SK-N-MC (cell line): ENCODE measurements around the gene CCNJL.

ENCODE experiments used
- DNase-seq: peaks from one replicate; pipeline ENCODE4 v3.0.0-alpha.2; 2011; ENCODE audit warnings: low read depth, low spot score
- H3K27ac ChIP-seq: fragments of 200-600 bp; sonication (generic); 2 replicates; pipeline ENCODE4 v1.5.1; 2016; ENCODE audit warnings: mixed run types
- H3K36me3 ChIP-seq: fragments of 200-600 bp; sonication (generic); 2 replicates; pipeline ENCODE4 v1.6.1; 2017; ENCODE audit warnings: antibody characterized with exemption, low read length, mixed read lengths; ENCODE audit not compliant: insufficient read depth
- H3K4me3 ChIP-seq: fragments of 200-600 bp; sonication (generic); 2 replicates; pipeline ENCODE4 v1.5.1; 2016
- H3K9ac ChIP-seq: fragments of 200-600 bp; sonication (generic); 2 replicates; pipeline ENCODE4 v1.8.0; 2017; ENCODE audit warnings: mixed run types, mixed read lengths; ENCODE audit not compliant: insufficient read length
- H3K9me3 ChIP-seq: fragments of 200-600 bp; sonication (generic); 2 replicates; pipeline ENCODE4 v1.6.1; 2017; ENCODE audit warnings: low read depth, mild to moderate bottlenecking, antibody characterized with exemption, low read length, moderate library complexity, mixed read lengths
- EZH2 ChIP-seq: fragments of 200-600 bp; sonication (generic); IDR thresholded peaks from one replicate; pipeline ENCODE4 v1.6.1; 2017; ENCODE audit warnings: antibody characterized with exemption
- FOXP2 ChIP-seq: optimal IDR thresholded peaks from 2 replicates; pipeline ENCODE3; 2011; ENCODE audit warnings: mild to moderate bottlenecking, moderate library complexity; ENCODE audit not compliant: insufficient read depth; ENCODE audit errors: extremely low read length, control extremely low read depth
- POLR2AphosphoS5 ChIP-seq: IDR thresholded peaks from 2 replicates; pipeline ENCODE4 v1.6.1; 2012; ENCODE audit warnings: mild to moderate bottlenecking, low read depth, low read length, borderline replicate concordance

The CCNJL gene

GRCh38 chr5:160298189-160298588, 14.2 kb downstream of the CCNJL start:
- Histone ChIP-seq H3K27ac (no peak overlapping the region), H3K9ac (no peak overlapping the region), H3K36me3 (no peaks in the 10 kb centered on the region), H3K9me3 (no peaks in the 10 kb centered on the region), H3K4me3 (no peak overlapping the region)
- TF ChIP-seq EZH2 (no peak), FOXP2 (no peak), POLR2AphosphoS5 (no peak)
- no peak for DNase-seq

- TF ChIP-seq POLR2AphosphoS5 (no peak), FOXP2 (no peak), EZH2 (no peak)
- no peak for DNase-seq
- no peak overlapping the region for H3K27ac ChIP-seq
Observed at GRCh38 chr5:160297776-160298175, 14.6 kb downstream of the CCNJL start.

GRCh38 chr5:160297004-160297403, 15.4 kb downstream of the CCNJL start:
- no peak for DNase-seq
- H3K36me3 ChIP-seq: no peaks in the 10 kb centered on the region
- no peak overlapping the region for H3K4me3 ChIP-seq
- H3K9me3 ChIP-seq: no peaks in the 10 kb centered on the region
- H3K9ac ChIP-seq: no peak overlapping the region
- H3K27ac ChIP-seq: no peak overlapping the region
- TF ChIP-seq EZH2: no peak
- TF ChIP-seq POLR2AphosphoS5: no peak
- TF ChIP-seq FOXP2: no peak

More at GRCh38 chr5:160297776-160298175, 14.6 kb downstream of the CCNJL start:
- Histone ChIP-seq H3K9me3 (no peaks in the 10 kb centered on the region), H3K36me3 (no peaks in the 10 kb centered on the region), H3K9ac (no peak overlapping the region), H3K4me3 (no peak overlapping the region)

- DNase-seq: no peak
- no peak for TF ChIP-seq FOXP2
- TF ChIP-seq EZH2: no peak
- no peak for TF ChIP-seq POLR2AphosphoS5
- no peaks in the 10 kb centered on the region for H3K9me3 ChIP-seq
- no peak overlapping the region for H3K27ac ChIP-seq
- no peaks in the 10 kb centered on the region for H3K36me3 ChIP-seq
- H3K9ac ChIP-seq: no peak overlapping the region
- no peak overlapping the region for H3K4me3 ChIP-seq
Observed at GRCh38 chr5:160296496-160296895, 15.9 kb downstream of the CCNJL start.

GRCh38 chr5:160293901-160294561, 18.3 kb downstream of the CCNJL start:
- no peak overlapping the region for H3K27ac ChIP-seq
- no peaks in the 10 kb centered on the region for H3K36me3 ChIP-seq
- TF ChIP-seq EZH2: no peak
- TF ChIP-seq FOXP2: no peak
- TF ChIP-seq POLR2AphosphoS5: no peak
- no peak overlapping the region for H3K9ac ChIP-seq
- no peak overlapping the region for H3K4me3 ChIP-seq
- no peak for DNase-seq
- no peaks in the 10 kb centered on the region for H3K9me3 ChIP-seq

GRCh38 chr5:160293386-160293785, 19.0 kb downstream of the CCNJL start:
- Histone ChIP-seq H3K9me3 (no peaks in the 10 kb centered on the region), H3K36me3 (no peaks in the 10 kb centered on the region), H3K27ac (no peak overlapping the region), H3K9ac (no peak overlapping the region), H3K4me3 (no peak overlapping the region)
- DNase-seq: no peak
- TF ChIP-seq POLR2AphosphoS5 (no peak), EZH2 (no peak), FOXP2 (no peak)

- no peak for TF ChIP-seq FOXP2
- no peak for TF ChIP-seq EZH2
- TF ChIP-seq POLR2AphosphoS5: no peak
- H3K9ac ChIP-seq: no peak overlapping the region
- no peak overlapping the region for H3K27ac ChIP-seq
- DNase-seq: no peak
- H3K4me3 ChIP-seq: no peak overlapping the region
- H3K9me3 ChIP-seq: no peaks in the 10 kb centered on the region
- H3K36me3 ChIP-seq: no peaks in the 10 kb centered on the region
Observed at GRCh38 chr5:160291467-160291866, 20.9 kb downstream of the CCNJL start.

GRCh38 chr5:160290751-160291150, 21.6 kb downstream of the CCNJL start:
- DNase-seq: no peak
- no peak for TF ChIP-seq FOXP2
- no peak for TF ChIP-seq POLR2AphosphoS5
- no peak for TF ChIP-seq EZH2
- no peak overlapping the region for H3K4me3 ChIP-seq

GRCh38 chr5:160289721-160290120, 22.6 kb downstream of the CCNJL start:
- H3K36me3 ChIP-seq: no peaks in the 10 kb centered on the region
- no peaks in the 10 kb centered on the region for H3K9me3 ChIP-seq
- TF ChIP-seq EZH2: no peak
- TF ChIP-seq POLR2AphosphoS5: no peak
- TF ChIP-seq FOXP2: no peak
- H3K4me3 ChIP-seq: no peak overlapping the region
- DNase-seq: no peak
- no peak overlapping the region for H3K27ac ChIP-seq
- H3K9ac ChIP-seq: no peak overlapping the region

More at GRCh38 chr5:160290751-160291150, 21.6 kb downstream of the CCNJL start:
- no peak overlapping the region for H3K9ac ChIP-seq
- no peak overlapping the region for H3K27ac ChIP-seq
- H3K36me3 ChIP-seq: no peaks in the 10 kb centered on the region
- no peaks in the 10 kb centered on the region for H3K9me3 ChIP-seq
